BLaER1 (cell line): ENCODE data around the gene MAGEB6.
"Not testable (repeated sequence)": the region's sequence is repeated elsewhere in the genome, so short reads cannot be mapped to it uniquely, and the experiment has no call there.

Experiments
- H3K27ac ChIP-seq: shearing (Covaris generic); formaldehyde crosslinking; 2 replicates; pipeline ENCODE4 v1.8.1; 2022
- H3K27me3 ChIP-seq: shearing (Covaris generic); formaldehyde crosslinking; 2 replicates; pipeline ENCODE4 v1.8.1; 2022
- H3K36me3 ChIP-seq: shearing (Covaris generic); formaldehyde crosslinking; 2 replicates; pipeline ENCODE4 v1.8.1; 2022
- H3K4me1 ChIP-seq: shearing (Covaris generic); formaldehyde crosslinking; 2 replicates; pipeline ENCODE4 v1.8.1; 2022
- H3K4me2 ChIP-seq: shearing (Covaris generic); formaldehyde crosslinking; 2 replicates; pipeline ENCODE4 v1.8.1; 2022
- H3K4me3 ChIP-seq: shearing (Covaris generic); formaldehyde crosslinking; 2 replicates; pipeline ENCODE4 v1.8.1; 2022
- H3K9ac ChIP-seq: shearing (Covaris generic); formaldehyde crosslinking; 2 replicates; pipeline ENCODE4 v1.8.1; 2022
- H3K9me3 ChIP-seq: shearing (Covaris generic); formaldehyde crosslinking; 2 replicates; pipeline ENCODE4 v1.8.1; 2022
- H4K20me1 ChIP-seq: shearing (Covaris generic); formaldehyde crosslinking; 2 replicates; pipeline ENCODE4 v1.8.1; 2022
- Cebpa-rat ChIP-seq: shearing (Covaris generic); IDR thresholded peaks from 2 replicates; pipeline ENCODE4 v1.8.1; 2022

MAGEB6 gene, protein sequence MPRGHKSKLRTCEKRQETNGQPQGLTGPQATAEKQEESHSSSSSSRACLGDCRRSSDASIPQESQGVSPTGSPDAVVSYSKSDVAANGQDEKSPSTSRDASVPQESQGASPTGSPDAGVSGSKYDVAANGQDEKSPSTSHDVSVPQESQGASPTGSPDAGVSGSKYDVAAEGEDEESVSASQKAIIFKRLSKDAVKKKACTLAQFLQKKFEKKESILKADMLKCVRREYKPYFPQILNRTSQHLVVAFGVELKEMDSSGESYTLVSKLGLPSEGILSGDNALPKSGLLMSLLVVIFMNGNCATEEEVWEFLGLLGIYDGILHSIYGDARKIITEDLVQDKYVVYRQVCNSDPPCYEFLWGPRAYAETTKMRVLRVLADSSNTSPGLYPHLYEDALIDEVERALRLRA

DNA sequence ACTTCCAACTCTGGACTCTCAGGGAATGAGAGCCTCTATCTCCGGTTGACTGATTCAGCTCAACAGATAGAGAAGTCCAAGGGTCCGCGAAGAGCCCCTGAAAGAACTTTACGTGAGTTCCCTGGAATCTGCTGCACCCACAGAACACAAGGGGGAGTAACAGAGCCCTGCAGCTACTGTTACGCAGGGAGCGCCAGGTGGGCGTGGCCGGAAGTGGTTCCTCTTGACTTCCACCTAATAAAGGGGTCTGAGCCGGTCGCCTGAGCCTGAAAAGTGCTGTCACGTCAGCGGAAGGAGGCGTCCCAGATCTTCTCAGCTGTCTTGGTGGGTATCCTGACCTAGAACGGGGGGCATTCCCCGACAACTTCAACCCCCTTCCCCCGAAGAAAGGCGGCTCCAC, at the start of gene MAGEB6:
Gene MAGEB6, plus strand, starts transcription at position 237 of the 400 bp plus-strand sequence. CDS start 1,407 bp downstream, outside the sequence.
- Histone ChIP-seq H3K9me3 (no peaks in the 10 kb centered on the region), H3K27me3 (peaks cover 56% of the 10 kb centered on the region), H3K4me2 (no peak within 1 kb of the TSS), H4K20me1 (no peaks in the 10 kb centered on the region), H3K9ac (no peak within 1 kb of the TSS), H3K4me3 (no peak within 1 kb of the TSS), H3K27ac (no peak within 1 kb of the TSS), H3K4me1 (no peaks in the 10 kb centered on the region), H3K36me3 (no peaks in the 10 kb centered on the region)
- no peak for TF ChIP-seq Cebpa-rat

- Histone ChIP-seq H3K36me3 (no peaks in the 10 kb centered on the region), H3K4me2 (no peak overlapping the region), H3K9me3 (no peaks in the 10 kb centered on the region), H3K27me3 (peaks cover 89% of the 10 kb centered on the region), H3K4me3 (no peak overlapping the region), H3K4me1 (no peaks in the 10 kb centered on the region), H4K20me1 (no peaks in the 10 kb centered on the region; the same call in 1 of the 2 replicates), H3K9ac (no peak overlapping the region), H3K27ac (no peak overlapping the region)
- TF ChIP-seq Cebpa-rat, result no peak
Measured at GRCh38 chrX:26146024-26146423, 46.2 kb upstream of the MAGEB6 start.

- no peaks in the 10 kb centered on the region for H3K4me1 ChIP-seq
- H3K9ac ChIP-seq, result no peak within 1 kb of the TSS
- TF ChIP-seq Cebpa-rat, result no peak
- no peaks in the 10 kb centered on the region for H3K36me3 ChIP-seq
- H3K4me3 ChIP-seq, result no peak within 1 kb of the TSS
- no peak within 1 kb of the TSS for H3K27ac ChIP-seq
- peaks cover 62% of the 10 kb centered on the region for H3K27me3 ChIP-seq
- no peaks in the 10 kb centered on the region; the same call in 1 of the 2 replicates for H3K9me3 ChIP-seq
- no peak within 1 kb of the TSS for H3K4me2 ChIP-seq
- H4K20me1 ChIP-seq, result no peaks in the 10 kb centered on the region
Measured at GRCh38 chrX:26160301-26160700, 31.9 kb upstream of the MAGEB6 start, which contains the start of gene MAGEB6B. Gene MAGEB6B (plus strand): TSS chrX:26160601. CDS start chrX:26160601, 0 bp downstream.

GRCh38 chrX:26203561-26203960, 11.3 kb downstream of the MAGEB6 start:
- no peak for TF ChIP-seq Cebpa-rat
- Histone ChIP-seq H3K27me3 (peaks cover 79% of the 10 kb centered on the region), H4K20me1 (no peaks in the 10 kb centered on the region), H3K9ac (no peak overlapping the region), H3K4me3 (no peak overlapping the region), H3K27ac (no peak overlapping the region), H3K36me3 (no peaks in the 10 kb centered on the region), H3K9me3 (peaks cover 7% of the 10 kb centered on the region; the same call in 1 of the 2 replicates), H3K4me2 (no peak overlapping the region), H3K4me1 (no peaks in the 10 kb centered on the region)

DNA sequence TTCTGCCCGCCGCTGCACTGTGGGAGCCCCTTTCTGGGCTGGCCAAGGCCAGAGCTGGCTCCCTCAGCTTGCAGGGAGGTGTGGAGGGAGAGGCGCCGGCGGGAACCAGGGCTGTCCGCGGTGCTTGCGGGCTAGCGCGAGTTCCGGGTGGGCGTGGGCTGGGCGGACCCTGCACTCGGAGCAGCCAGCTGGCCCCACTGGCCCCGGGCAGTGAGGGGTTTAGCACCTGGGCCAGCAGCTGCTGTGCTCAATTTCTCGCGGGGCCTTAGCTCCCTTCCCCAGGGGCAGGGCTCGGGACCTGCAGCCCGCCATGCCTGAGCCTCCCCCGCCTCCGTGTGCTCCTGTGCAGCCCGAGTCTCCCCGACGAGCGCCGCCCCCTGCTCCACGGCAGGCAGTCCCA, 12.5 kb downstream of the MAGEB6 start:
- H3K27me3 ChIP-seq, result peaks cover 79% of the 10 kb centered on the region
- not testable (repeated sequence) for H3K4me1 ChIP-seq, H3K9me3 ChIP-seq, H4K20me1 ChIP-seq, H3K4me3 ChIP-seq, H3K4me2 ChIP-seq, H3K36me3 ChIP-seq, H3K27ac ChIP-seq, H3K9ac ChIP-seq

DNA sequence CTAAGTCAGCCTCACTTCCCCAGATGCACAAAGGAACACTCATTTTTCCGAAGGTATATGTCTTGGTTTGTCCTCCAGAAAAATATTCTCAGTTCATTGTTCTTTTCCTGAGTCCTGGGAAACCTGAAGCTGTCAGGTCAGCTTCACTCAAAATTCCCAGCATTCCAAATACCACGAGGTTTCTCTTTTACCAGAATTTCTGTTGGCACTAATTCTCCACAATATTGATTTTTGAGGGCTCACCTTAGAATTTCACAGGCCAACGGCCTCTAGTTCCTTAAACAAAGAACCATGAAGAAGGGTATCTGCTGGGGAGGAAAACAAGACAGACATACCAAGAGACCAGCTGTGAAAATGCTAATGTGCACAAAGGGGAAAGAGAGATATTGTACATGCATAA, 15.8 kb downstream of the MAGEB6 start:
- no peaks in the 10 kb centered on the region for H4K20me1 ChIP-seq
- H3K27me3 ChIP-seq, result peaks cover 73% of the 10 kb centered on the region
- peaks cover 7% of the 10 kb centered on the region; the same call in 1 of the 2 replicates for H3K9me3 ChIP-seq
- H3K4me2 ChIP-seq, result no peak overlapping the region
- H3K9ac ChIP-seq, result no peak overlapping the region
- TF ChIP-seq Cebpa-rat, result no peak
- H3K4me1 ChIP-seq, result no peaks in the 10 kb centered on the region
- no peaks in the 10 kb centered on the region for H3K36me3 ChIP-seq
- H3K27ac ChIP-seq, result no peak overlapping the region
- H3K4me3 ChIP-seq, result no peak overlapping the region

DNA sequence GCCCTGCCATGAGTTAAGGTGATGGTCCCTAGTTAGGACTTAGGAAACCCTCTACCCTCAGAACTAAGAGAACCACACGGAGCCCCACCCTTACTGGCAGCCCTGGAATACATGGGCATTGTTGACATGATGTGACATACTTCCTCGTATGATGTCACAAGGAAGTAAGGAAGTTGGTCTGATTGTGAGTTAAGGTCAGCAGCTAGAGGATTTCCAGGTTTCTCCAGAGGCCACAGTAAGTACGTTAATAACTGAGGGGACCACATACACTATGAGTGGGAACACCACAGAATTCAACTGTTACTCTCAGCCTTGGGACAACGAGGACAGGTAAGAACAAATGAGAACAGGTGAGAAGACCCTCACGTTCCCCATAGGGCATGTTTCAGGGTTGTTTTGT, 23.6 kb downstream of the MAGEB6 start, which contains the start of gene MAGEB5:
Gene MAGEB5, plus strand, starts transcription at position 301 of the 400 bp plus-strand sequence. CDS start 1,133 bp downstream, outside the sequence.
- Histone ChIP-seq H3K4me3 (no peak within 1 kb of the TSS), H3K27ac (no peak within 1 kb of the TSS), H3K36me3 (no peaks in the 10 kb centered on the region), H3K27me3 (peaks cover 91% of the 10 kb centered on the region), H4K20me1 (0 out of 2 replicates have a peak, but pooled peaks cover 9% of the 10 kb centered on the region), H3K9me3 (no peaks in the 10 kb centered on the region), H3K9ac (no peak within 1 kb of the TSS), H3K4me2 (no peak within 1 kb of the TSS), H3K4me1 (no peaks in the 10 kb centered on the region)
- no peak for TF ChIP-seq Cebpa-rat

- TF ChIP-seq Cebpa-rat, result no peak
- Histone ChIP-seq H3K4me1 (no peaks in the 10 kb centered on the region), H3K9me3 (no peaks in the 10 kb centered on the region), H3K4me2 (no peak overlapping the region), H3K27ac (no peak overlapping the region), H4K20me1 (0 out of 2 replicates have a peak, but pooled peaks cover 9% of the 10 kb centered on the region), H3K27me3 (peaks cover 98% of the 10 kb centered on the region), H3K9ac (no peak overlapping the region), H3K4me3 (no peak overlapping the region), H3K36me3 (no peaks in the 10 kb centered on the region)
Measured at GRCh38 chrX:26219351-26219750, 27.1 kb downstream of the MAGEB6 start.

- Histone ChIP-seq H3K27me3 (peaks cover 67% of the 10 kb centered on the region), H4K20me1 (peaks cover 11% of the 10 kb centered on the region; the same call in 1 of the 2 replicates), H3K4me1 (no peaks in the 10 kb centered on the region), H3K4me2 (no peak overlapping the region), H3K36me3 (no peaks in the 10 kb centered on the region), H3K9ac (no peak overlapping the region), H3K27ac (no peak overlapping the region), H3K9me3 (peaks cover 11% of the 10 kb centered on the region), H3K4me3 (no peak overlapping the region)
- no peak for TF ChIP-seq Cebpa-rat
Measured at GRCh38 chrX:26234177-26234576, 41.9 kb downstream of the MAGEB6 start.
